Measurements from ENCODE around the gene DNAI1. TPM values are rescaled to one million over a fixed set of nuclear protein-coding genes. Genes with fewer than 3 reads are reported as not detected.
A peak's percentile ranks its signal among the peaks of the same experiment; 100 is the strongest.

Gene DNAI1
- total RNA-seq, 4 donors from 2014 or later, result 0.49 TPM; not detected in 3

DNA sequence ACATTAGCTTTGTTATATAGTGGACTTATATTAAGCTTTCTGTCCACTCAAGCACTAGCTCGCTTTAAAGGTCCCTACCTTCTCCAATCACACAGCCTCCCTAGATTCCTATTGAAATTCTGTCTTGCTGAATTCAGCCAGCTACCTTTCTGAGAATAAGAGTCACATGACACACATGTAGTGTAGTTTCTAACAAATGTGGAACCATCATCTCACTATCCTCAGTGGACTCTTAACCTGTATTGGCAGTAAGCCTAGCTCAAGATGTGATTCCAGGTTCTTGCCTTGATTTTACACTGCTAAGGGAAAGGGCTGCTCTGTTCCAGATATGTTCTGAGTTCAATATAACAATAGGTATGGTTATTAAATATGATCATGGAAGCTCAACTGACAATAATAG lies 11.7 kb upstream of the DNAI1 start:
- H3K4me1 ChIP-seq, result peaks cover 59 to 75% of the 10 kb centered on the region in 2 donors

DNA sequence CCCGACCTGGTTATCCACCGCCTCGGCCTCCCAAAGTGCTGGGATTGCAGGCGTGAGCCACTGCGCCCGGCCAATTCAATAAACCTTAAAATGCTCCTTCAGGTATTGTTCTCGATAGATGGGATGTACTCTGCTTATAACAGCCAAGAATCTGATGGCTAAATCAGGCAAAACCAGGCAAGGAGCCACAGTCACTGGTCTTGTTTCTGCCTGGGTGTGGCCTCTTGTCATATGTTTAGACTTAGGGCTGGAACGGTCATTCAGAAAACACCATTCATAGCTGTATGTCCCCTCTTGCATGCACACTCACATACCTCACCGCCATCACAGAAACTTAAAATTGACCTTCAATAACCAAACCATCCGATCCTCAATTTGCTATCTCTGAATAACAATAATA lies 8.0 kb upstream of the DNAI1 start:
- TF ChIP-seq POLR2A (IDR thresholded peaks at IDR 0.05), result no peak
- no peak for TF ChIP-seq CTCF (IDR thresholded peaks at IDR 0.05 in 4 of 5, conservative IDR thresholded peaks at IDR 0.05 in 1 of 5)
- in situ Hi-C loops (cut with MboI; ENCODE audit: low sequenced_read_pairs in 4 of 4), result no loop called here
- Histone ChIP-seq H3K4me1 (peaks cover 72 to 86% of the 10 kb centered on the region in 2 donors), H3K27ac (peak overlapping the region; percentile 14 to 73 (median 49)), H3K4me3 (no peak overlapping the region), H3K36me3 (no peaks in the 10 kb centered on the region), H3K9me3 (no peaks in the 10 kb centered on the region), H3K27me3 (no peaks in the 10 kb centered on the region)
- ATAC-seq (peak; percentile 55 to 74), DNase-seq (peak in 1 of 2 donors; percentile 17)
- intact Hi-C loops (cut with DNase I; ENCODE audit: low total_unique reads), result loop anchor here (5.0 to 10.0 kb wide), 2 partner anchors 52 to 664 kb away; partner anchors contain the start of gene ATOSB

More for the DNA sequence above, 11.7 kb upstream of the DNAI1 start:
- intact Hi-C loops (cut with DNase I; ENCODE audit: low total_unique reads), result no loop called here
- TF ChIP-seq CTCF (IDR thresholded peaks at IDR 0.05 in 4 of 5, conservative IDR thresholded peaks at IDR 0.05 in 1 of 5) (no peak), POLR2A (IDR thresholded peaks at IDR 0.05) (no peak)
- Histone ChIP-seq H3K4me3 (no peak overlapping the region), H3K36me3 (no peaks in the 10 kb centered on the region), H3K27me3 (no peaks in the 10 kb centered on the region), H3K27ac (peak overlapping the region in 1 of 4 donors; percentile 39), H3K9me3 (no peaks in the 10 kb centered on the region)
- in situ Hi-C loops (cut with MboI; ENCODE audit: low sequenced_read_pairs in 4 of 4), result no loop called here
- DNase-seq (no peak), ATAC-seq (no peak)

DNA sequence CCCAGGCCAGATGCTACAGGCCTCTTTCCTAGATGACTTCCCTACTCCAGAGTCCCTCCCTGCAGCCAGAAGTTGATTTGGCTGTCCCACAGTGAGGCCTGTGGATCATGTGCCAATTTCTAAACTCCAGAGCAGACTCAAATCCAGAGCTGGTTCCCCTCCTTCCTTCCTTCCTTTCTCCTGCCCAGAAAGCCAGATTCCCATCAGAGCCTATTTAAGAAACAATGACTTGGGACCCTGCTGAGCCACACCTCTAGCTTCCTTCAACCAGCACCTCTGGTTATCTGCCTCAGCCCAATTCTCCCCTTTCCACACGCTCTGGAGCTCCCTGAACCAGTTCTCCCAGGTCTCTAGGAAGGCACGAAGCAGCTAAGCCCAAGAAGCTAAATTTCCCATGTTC lies 7.5 kb upstream of the DNAI1 start:
- no peaks in the 10 kb centered on the region for H3K36me3 ChIP-seq
- no peak for DNase-seq
- no peaks in the 10 kb centered on the region for H3K27me3 ChIP-seq
- in situ Hi-C loops (cut with MboI; ENCODE audit: low sequenced_read_pairs in 4 of 4) (no loop called here), intact Hi-C loops (cut with DNase I; ENCODE audit: low total_unique reads) (loop anchor here (5.0 to 10.0 kb wide), 2 partner anchors 51 to 664 kb away; partner anchors contain the start of gene ATOSB)
- no peaks in the 10 kb centered on the region for H3K9me3 ChIP-seq
- ATAC-seq, result peak in 1 of 2 donors; percentile 20
- TF ChIP-seq POLR2A (IDR thresholded peaks at IDR 0.05), result no peak
- TF ChIP-seq CTCF (IDR thresholded peaks at IDR 0.05 in 4 of 5, conservative IDR thresholded peaks at IDR 0.05 in 1 of 5), result no peak
- peaks cover 74 to 89% of the 10 kb centered on the region in 2 donors for H3K4me1 ChIP-seq
- H3K27ac ChIP-seq, result peak overlapping the region; percentile 14 to 73 (median 49)
- H3K4me3 ChIP-seq, result no peak overlapping the region

- intact Hi-C loops (cut with DNase I; ENCODE audit: low total_unique reads) (loop anchor here (5.0 to 10.0 kb wide), 2 partner anchors 51 to 663 kb away; partner anchors contain the start of gene ATOSB), in situ Hi-C loops (cut with MboI; ENCODE audit: low sequenced_read_pairs in 4 of 4) (no loop called here)
- Histone ChIP-seq H3K36me3 (no peaks in the 10 kb centered on the region), H3K4me3 (no peak overlapping the region), H3K27me3 (no peaks in the 10 kb centered on the region), H3K4me1 (peaks cover 74 to 89% of the 10 kb centered on the region in 2 donors), H3K27ac (peak overlapping the region; percentile 14 to 73 (median 49)), H3K9me3 (no peaks in the 10 kb centered on the region)
- no peak for ATAC-seq
- no peak for DNase-seq
- TF ChIP-seq POLR2A (IDR thresholded peaks at IDR 0.05) (no peak), CTCF (IDR thresholded peaks at IDR 0.05 in 4 of 5, conservative IDR thresholded peaks at IDR 0.05 in 1 of 5) (no peak)
Observed at GRCh38 chr9:34451545-34451944, 7.1 kb upstream of the DNAI1 start.

DNA sequence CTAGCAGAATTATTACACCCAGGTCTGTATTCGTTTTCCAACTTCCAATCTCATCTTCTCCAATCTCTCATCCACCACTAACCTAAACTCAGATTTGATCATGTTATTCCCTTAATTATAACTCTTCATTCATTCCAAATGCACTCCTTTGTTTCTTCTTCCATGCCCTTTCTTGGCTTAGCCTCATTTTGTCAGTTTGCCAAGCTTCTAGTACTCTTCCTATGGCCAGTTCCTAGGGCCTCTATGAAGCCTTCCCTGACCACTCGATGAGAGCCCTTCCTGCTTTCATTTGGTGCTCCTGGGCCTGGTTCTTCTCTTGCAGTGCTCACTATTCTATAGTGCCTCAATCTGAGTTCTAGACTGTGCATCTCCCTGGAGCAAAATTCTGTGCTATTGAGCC lies 6.0 kb upstream of the DNAI1 start:
- Histone ChIP-seq H3K9me3 (no peaks in the 10 kb centered on the region), H3K27me3 (no peaks in the 10 kb centered on the region), H3K36me3 (no peaks in the 10 kb centered on the region), H3K4me3 (no peak overlapping the region), H3K4me1 (peaks cover 69 to 83% of the 10 kb centered on the region in 2 donors), H3K27ac (peak overlapping the region in 2 of 4 donors; percentile 23 to 24)
- no peak for ATAC-seq
- intact Hi-C loops (cut with DNase I; ENCODE audit: low total_unique reads) (loop anchor here (5.0 to 10.0 kb wide), 2 partner anchors 50 to 662 kb away; partner anchors contain the start of gene ATOSB), in situ Hi-C loops (cut with MboI; ENCODE audit: low sequenced_read_pairs in 4 of 4) (no loop called here)
- TF ChIP-seq CTCF (IDR thresholded peaks at IDR 0.05 in 4 of 5, conservative IDR thresholded peaks at IDR 0.05 in 1 of 5) (no peak), POLR2A (IDR thresholded peaks at IDR 0.05) (no peak)
- DNase-seq, result no peak
